Kasumi-1 (cell line): ENCODE results near the gene GAST.
"Not testable (repeated sequence)": the region's sequence is repeated elsewhere in the genome, so short reads cannot be mapped to it uniquely, and the experiment has no call there.

Experiments
- DNase-seq, 2 experiments: peaks; one replicate each; lab custom pipeline; 2025; lab: John Stamatoyannopoulos, UW

Gene GAST

GRCh38 chr17:41711669-41712400 lies at the start of gene GAST:
Gene GAST, plus strand, starts transcription at chr17:41712331. Its CDS starts 3,106 bp downstream, at chr17:41715437.
- DNase-seq = no peak

DNA sequence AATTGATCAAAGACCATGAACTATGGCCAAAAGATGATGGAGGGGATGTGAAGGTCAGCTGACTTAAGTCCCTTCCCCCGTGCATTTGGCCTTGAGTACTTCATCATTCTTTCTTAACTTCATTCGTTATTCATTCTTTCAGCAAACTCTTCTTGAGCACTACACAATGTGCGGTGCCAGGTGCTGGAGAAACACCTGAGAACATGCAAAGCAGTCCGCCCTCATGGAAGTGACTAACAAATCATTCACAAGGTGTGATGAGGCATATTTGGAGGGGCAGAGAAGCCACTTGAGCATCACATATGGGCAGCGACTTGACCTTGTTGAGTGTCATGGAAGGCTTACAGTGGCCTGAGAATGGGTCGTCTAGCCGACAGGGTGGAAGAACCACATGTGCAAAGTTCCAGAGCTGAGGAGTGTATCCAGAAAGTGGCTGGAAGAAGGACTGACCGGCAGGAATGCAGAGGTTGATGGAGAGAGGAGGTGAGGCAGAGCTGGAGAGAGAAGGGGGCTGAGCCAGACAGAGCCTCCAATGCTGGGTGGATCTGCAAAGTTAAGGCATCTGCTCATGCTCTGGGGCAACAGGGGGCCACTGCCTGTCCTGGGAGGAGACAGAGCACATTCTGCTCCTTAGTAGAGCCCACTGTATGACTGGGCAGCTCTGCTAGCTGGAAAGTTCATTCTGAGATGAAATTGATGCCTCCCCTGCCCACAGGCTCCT lies 48.5 kb upstream of the GAST start:
- DNase-seq = no peak

GRCh38 chr17:41664172-41664457 lies 48.0 kb upstream of the GAST start:
- peak in 1 of 2 experiments; percentile 5 for DNase-seq

DNA sequence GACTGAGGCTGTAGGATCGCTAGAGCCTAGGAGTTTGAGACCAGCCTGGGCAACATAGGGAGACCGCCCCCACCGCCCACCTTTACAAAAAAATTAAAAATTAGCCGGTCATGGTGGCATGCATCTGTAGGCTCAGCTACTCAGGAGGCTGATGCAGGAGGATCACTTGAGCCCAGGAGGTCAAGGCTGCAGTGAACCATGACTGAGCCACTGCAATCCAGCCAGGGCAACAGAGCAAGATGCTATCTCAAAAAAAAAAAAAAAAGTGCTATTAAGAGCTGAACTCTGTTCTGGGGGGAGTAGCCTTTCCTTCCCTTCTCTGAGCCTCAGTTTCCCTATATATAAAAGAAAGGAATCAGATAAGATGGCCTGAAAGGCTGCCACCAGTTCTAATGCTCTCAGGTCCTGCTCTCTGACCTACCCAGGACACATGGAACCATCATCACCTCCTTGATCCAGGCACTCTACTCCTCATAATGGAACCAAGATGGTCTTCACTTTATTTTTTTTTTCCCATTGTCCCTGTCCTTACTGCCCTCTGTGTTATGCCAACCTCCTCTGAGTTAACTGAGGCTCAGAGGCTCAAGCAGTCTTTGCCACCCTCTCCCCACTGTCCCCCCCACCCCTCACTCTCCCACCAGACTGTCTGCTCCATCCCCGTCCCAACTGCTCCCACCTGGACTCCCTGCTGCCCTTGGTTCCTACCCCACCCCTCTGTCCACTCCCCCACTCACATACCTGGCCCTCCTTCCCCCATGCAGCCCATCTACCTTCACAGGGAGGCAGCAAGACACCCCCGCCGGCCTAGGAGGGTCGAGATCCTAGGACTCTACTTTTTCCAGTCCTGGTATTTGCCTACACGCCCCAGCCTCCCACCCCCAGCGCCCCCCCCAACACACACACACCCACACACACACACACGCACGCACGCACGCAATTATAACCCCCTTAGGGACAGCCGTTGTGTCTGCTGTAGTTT lies 47.3 kb upstream of the GAST start:
- DNase-seq = no peak

GRCh38 chr17:41665566-41666236 lies 46.4 kb upstream of the GAST start:
- DNase-seq = peak; percentile 54 to 71

DNA sequence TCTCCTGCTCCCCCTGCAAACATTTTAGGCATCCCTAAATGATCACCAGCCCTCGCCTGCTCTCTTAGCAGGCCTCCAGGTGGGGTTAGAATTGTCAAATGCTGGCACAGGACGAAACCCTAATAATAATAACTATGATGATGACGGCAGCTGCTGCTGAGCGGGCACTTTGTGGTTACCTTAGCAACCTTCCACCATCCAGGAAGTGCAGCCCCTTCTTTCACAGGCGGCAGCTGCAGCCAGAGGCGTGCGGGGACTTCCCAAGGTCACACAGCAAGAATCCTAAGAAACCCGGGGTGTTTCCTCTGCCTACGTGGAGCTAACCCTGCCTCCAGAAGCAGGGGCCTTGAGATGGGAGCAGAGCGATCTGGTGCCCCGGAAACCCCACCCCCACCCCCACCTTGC lies 45.9 kb upstream of the GAST start:
- DNase-seq = peak; percentile 36 to 46

DNA sequence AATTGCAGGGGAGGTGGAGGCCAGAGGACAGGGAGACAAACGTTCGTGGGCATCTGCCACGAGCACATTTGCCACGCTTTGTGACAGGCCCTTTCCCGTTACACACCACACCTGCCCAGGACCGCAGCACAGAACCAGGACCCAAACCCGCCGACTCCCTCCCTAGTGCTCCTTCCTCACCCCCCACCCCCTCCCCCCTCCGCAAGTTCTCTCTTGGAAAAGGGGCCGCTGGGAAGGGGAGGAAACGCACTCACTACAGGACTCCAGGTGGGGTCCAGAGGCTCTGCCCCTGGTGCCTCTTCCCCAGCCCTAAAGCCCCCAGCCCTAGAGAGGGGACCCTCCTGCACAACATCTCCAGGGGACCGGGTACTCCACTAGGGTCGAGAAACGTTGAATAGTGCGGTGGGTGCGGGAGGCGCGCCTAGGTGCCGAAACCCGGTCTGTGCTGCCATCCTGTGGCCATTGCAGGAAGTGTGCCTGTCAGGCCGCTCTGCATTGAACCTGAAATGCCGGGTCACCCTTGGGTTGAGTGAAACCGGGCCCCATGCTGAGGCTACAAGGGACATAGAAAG lies 45.3 kb upstream of the GAST start:
- DNase-seq = peak; percentile 77 to 83

- peak; percentile 58 to 59 for DNase-seq
Measured at GRCh38 chr17:41667280-41668041, 44.7 kb upstream of the GAST start.

GRCh38 chr17:41672153-41672552 lies 40.0 kb upstream of the GAST start:
- no peak for DNase-seq

GRCh38 chr17:41675157-41676057 lies 36.7 kb upstream of the GAST start:
- DNase-seq = not testable (repeated sequence)

- DNase-seq = no peak
Measured at GRCh38 chr17:41676058-41676419, 36.1 kb upstream of the GAST start.

- DNase-seq = no peak
Measured at GRCh38 chr17:41678411-41678906, 33.7 kb upstream of the GAST start.

GRCh38 chr17:41678907-41679739 lies 33.0 kb upstream of the GAST start:
- peak; percentile 63 to 73 for DNase-seq

- no peak for DNase-seq
Measured at GRCh38 chr17:41679740-41680425, 32.2 kb upstream of the GAST start.

DNA sequence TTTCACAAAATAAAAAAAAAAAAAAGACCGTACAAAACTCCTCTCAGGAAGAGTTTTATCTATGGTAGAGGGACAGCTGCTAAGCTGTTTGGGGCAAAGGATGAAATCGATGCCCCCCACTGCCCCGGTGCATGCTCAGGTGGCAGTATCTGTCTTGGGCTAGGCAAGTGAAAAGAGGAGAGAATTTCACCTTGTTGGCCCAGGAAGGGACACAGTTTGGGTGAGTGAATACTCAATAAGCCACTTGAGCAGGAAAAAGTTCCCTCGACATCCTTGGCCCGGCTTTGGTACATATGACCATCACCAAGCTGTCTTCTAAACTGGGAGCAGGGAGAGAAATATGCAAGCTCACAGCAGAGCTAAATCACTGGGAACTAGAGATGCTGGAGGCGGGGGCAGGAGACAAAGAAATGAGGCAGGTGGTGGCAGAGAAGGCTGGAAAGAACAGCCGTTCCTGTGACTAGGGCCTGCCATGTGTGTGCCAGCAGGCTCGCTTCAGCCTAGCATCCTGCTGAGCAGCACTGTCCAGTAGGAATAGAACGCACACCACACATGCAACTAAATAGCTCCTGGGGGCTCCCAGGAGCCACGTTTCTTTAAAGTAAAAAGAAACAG lies 31.6 kb upstream of the GAST start:
- no peak for DNase-seq

GRCh38 chr17:41681776-41682175 lies 30.4 kb upstream of the GAST start:
- DNase-seq = no peak

DNA sequence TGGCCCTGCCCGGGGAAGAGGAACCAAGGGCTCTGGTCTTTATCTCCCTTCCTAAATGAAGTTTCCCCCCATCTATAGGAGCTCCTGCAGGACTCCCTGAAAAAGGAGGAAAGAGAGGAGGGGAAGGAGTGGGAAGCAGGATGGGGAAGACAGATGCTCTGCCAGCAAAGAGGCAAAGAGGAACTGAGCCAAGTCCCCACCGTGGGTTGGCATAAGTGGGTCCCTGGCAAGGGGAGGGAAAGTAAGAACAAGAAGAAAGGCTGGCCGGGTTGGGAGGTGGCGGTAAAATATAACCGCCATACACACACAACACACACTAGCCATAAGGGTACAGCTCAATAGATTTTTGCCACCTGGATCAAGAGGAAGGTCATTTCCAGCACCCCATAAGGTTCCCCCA lies 29.5 kb upstream of the GAST start:
- DNase-seq = no peak
